NT2/D1 (cell line): ENCODE measurements around the gene CCDC78.

Experiments used
- SUZ12 ChIP-seq: IDR thresholded peaks from 2 replicates; pipeline ENCODE4 v1.6.1; 2011; ENCODE audit not compliant: insufficient read length, insufficient read depth; ENCODE audit errors: extremely low read depth
- YY1 ChIP-seq: IDR thresholded peaks from 2 replicates; pipeline ENCODE4 v1.6.1; 2011; ENCODE audit not compliant: insufficient read length, insufficient read depth
- ZNF274 ChIP-seq: IDR thresholded peaks from 2 replicates; pipeline ENCODE4 v1.6.1; 2011; ENCODE audit warnings: mild to moderate bottlenecking, low read depth, low read length

DNA sequence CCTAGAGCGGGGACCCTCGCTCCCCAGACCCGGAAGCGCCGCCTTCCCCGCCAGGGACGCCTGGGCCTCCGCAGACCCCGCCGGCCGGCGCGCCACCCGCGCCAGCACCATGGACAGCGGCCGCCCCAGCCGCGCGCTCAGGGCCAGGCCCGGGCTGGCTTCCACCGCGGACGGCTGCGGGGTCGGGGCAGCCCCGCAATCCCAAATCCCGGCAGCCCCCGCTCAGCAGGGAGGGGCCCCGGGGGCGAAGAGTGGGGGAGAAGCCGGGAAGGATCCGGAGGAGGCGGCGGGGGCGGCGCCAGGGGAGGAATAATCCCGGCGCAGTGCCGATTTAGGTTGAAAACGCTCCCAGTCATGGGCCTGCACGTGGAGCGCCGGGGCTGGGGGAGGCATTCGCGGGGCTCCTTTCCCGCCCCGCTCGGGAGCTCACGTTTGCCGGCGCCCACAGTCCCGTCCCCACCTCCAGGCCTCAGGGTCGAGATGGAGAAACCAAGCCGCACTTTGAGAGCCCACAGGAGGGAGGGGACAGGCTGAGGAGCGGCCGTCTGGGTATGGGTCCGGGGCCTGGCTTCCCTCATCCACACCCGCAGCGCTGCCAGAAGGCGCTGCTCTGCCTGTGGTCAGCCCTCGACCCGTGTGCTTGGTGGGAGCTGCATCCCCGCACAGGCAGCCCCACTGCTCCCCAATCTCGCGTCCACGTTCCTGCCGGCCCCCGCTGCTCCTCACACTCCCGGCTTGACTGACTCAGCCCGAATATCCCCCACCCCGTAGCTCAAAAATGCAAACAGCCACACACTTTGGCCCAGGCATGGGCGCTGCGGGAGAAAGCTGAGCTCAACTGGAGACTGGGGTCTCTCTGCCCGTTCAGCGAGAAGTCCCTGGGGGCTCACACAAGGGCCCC lies 25.3 kb downstream of the CCDC78 start:
- no peak for TF ChIP-seq YY1
- no peak for TF ChIP-seq ZNF274
- TF ChIP-seq SUZ12, result peak; percentile 62
